NCI-H446 treated with DMSO at 0.1 percent for 48 hours (cell line): ENCODE data around the gene LAIR1.
"Not testable (repeated sequence)": the region's sequence is repeated elsewhere in the genome, so short reads cannot be mapped to it uniquely, and the experiment has no call there.

ENCODE experiments used
- DNase-seq: peaks from one replicate; lab custom pipeline; 2025; lab: John Stamatoyannopoulos, UW

The LAIR1 gene

GRCh38 chr19:54376610-54377285 is 12.0 kb upstream of the LAIR1 start:
- no peak for DNase-seq

- not testable (repeated sequence) for DNase-seq
Observed at GRCh38 chr19:54375181-54375938, 10.6 kb upstream of the LAIR1 start.

DNA sequence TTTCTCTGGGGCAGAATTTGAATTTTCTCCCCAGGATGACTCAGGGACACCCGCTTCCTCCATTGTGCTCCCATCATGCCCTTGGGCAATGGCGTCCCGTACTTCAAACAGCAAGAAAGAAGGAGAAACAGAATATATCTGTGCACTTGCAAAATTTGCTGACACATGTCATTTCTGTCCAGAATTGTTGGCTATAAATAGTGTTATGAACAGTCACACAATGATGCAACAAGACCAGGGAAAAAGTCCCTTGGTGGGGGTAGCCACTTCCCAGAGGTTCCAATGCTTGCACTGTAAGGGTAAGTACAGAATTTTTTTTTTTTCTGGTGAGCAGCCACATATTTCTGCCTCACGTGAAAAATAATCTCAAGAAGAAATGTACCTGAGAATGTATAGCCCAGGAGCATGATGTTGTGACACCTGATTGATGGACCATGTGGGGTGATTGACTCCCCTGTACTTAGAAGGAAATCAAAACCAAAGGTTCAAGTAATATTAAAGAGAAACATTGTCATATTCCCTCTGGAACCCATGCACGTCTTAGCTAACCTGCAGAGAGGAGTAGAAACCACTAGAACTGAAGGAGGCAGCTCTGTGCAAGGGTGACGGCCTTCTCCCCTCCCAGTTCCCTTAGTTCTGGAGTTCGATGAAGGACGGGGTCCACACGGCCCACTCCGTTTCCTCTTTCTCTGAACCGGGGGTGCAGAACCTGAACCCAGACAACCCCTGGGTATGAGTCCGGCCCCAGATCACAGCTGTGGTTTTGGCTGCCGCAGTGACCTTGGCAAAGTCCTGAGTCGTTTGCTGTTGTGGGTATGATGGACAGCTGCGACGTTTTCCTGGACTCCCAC is 9.3 kb upstream of the LAIR1 start:
- no peak for DNase-seq

DNA sequence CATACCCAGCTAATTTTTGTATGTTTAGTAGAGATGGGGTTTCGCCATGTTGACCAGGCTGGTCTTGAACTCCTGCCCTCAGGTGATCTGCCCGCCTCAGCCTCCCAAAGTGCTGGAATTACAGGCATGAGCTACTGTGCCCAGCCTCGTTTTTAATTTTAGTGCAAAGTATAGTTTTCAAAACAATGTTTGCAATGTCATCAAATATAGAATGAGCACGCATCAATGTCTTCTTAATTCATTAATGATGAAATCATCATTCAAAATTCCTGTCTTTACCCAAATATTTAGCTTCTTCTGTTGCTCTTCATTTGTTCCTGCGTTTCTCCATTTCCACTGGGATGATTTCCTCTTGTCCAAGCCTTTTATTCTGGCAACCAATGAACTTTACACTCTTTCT is 6.7 kb upstream of the LAIR1 start:
- DNase-seq = not testable (repeated sequence)

GRCh38 chr19:54370434-54370796 is 5.7 kb upstream of the LAIR1 start:
- not testable (repeated sequence) for DNase-seq

- not testable (repeated sequence) for DNase-seq
Observed at GRCh38 chr19:54369688-54370433, 5.1 kb upstream of the LAIR1 start.

DNA sequence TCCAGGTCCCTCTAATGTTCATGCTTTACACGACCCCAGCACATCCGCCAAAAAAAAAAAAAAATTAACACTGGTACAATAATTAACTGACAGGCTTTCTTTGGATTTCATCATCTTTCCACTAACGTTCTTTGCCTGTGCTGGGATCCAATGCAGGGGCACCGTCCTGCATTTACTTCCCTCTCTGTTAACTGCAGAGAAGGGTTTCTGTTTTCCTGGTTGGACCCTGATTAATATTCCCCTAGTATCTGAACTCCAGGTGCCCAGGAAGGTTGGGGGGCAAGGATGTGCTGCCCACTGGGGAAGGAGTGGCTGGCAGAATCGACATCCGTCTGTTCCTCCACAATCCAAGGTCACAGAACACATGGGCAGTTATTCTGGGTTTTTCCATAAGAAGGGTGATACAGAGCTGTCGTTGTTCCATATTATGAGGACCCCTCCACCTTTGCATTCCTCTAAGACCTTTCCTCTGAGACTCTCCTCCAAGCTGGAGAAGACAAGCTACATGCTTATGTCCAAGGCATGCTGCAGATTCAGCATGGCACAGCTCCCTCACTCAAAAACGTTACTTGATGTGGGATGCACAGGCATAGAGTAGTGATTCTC is 4.5 kb upstream of the LAIR1 start:
- no peak for DNase-seq

DNA sequence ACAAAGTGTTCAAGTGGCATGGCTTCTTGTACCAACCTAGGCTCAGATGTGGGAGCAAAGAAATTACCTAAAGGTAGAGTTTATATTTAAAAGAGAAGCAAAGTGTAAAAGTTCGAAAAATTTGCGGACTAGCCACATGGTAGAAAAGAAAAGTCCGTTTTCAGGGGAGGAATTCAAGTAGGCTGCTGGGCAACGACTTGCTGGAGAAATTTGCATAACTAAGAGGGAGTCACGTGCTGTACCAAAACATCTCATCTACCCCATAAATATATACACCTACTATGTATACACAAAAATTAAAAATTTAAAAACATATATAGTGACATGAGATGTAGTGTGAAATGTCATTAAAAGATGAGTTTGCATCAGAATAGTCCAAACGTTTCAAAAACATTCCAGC is 2.1 kb upstream of the LAIR1 start:
- DNase-seq = no peak

- DNase-seq = not testable (repeated sequence)
Observed at GRCh38 chr19:54365798-54366197, 1.1 kb upstream of the LAIR1 start.

DNA sequence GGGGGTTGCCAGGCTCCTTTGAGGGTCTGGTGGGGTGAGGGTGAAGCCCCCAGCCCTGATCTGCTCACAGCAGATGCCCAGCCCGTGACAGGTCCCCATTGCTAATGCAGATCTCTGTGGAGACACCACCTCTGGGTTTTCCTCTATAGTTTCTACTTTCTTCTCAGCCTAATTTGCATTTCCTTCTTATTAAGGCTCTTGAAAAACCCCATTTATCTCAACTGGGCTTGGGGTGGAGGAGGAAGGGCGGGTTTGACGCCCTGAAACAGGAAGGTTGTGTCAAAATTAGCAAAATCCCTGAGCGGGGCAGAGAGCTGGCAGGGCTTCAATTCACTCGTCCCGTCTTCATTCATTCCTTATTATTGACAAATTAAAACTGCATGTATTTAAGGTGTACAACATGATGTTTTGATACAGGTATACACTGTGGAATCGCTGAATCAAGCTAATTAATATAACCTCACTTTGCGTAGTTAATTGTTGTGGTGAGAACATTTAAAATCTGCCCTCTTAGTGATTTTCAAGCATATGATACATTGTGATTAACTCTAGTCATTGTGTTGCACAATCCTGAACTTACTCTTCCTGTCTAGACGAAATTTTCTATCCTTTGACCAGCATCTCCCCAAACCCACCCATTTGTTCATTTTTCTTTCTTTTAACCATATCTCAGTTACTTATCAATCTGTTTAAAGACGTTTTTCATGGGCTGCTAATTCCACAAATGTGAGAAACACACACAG is 2.9 kb downstream of the LAIR1 start:
- DNase-seq = not testable (repeated sequence)

- DNase-seq = not testable (repeated sequence)
Observed at GRCh38 chr19:54359149-54359820, 5.4 kb downstream of the LAIR1 start.

GRCh38 chr19:54357381-54357780 is 7.3 kb downstream of the LAIR1 start:
- no peak for DNase-seq

DNA sequence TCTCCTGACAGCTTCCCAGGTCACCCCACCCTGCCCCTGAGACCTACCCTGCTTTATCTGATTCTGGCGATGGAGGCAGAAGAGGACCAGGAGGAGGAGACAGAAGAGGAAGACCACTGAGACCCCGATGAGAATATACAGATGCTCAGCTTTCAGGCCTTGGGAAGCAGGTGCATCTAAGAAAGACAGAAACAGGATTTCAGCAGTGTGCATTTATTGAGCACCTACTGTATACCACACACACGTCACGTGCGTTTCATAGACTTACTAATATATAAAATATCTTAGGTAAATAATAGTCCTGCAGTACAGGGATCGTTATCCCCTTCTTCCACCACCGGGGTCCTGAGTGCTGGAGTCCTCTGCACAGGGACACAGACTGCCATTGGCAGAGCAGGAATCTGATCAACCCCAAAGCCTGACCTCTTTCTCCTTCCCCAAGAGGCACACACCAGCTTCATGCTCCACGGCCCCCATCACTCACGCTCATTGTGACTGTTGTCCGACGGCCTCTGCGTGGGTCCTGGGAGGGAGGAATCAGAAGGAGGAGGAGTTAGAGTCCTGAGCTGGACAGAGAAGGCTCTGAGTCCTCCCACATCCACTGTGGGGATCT is 8.2 kb downstream of the LAIR1 start:
- DNase-seq = no peak

- no peak for DNase-seq
Observed at GRCh38 chr19:54355675-54356074, 9.1 kb downstream of the LAIR1 start.

GRCh38 chr19:54354761-54355160 is 10.0 kb downstream of the LAIR1 start:
- DNase-seq = no peak

DNA sequence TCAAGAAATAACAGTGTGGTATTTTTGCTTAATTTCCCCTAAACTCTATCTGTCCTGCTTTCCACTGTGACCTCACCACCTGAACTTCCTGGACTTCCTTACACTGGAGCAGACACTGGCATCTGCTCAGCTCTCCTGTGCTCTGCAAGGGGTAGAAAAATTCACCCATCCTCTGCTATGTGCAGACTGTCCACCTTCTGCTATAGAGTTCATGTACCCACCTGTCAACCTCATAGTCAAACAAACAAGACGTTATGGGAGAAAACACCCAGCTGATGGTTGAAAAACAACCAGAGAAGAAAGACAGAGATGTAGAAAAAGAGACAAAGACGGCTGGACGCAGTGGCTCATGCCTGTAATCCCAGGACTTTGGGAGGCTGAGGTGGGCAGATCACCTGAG is 12.2 kb downstream of the LAIR1 start:
- no peak for DNase-seq

DNA sequence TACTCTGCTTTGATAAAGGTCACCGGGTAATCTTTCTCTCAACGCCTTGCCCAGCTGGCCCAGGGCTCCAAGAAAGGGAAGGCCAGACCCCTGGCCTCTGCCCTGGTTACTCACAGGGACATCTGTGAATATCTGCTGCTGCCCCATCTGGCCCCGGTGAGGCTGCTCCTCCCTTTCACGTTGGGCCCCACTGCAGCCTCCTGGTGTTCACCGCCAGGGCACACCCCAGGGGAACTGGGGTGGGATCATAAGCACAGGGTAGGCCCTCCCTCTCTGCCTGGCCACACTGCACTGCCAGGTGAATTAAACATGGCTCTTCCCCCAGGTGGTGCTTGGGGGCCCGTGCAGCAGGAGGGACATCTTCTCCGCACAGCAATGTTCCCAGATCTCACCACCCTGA is 12.7 kb downstream of the LAIR1 start:
- DNase-seq = no peak

DNA sequence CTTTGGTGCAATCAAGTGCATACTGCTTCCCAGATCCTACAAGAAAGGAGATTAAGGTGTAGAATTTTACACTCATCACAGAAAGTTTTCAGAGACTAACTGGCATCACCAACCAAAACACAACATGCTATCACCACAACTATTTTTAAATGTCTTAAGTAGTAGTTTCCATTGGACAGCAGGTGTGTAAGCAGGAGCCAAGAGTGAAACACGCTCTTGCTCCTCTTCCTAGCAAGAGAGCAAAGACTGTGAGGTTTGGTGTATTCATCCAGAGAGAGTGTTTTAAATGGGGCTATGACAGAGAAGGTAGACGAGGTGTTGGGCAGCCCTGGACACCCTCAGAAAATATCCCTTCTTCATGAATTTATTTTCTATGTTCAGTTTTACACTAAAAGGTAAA is 13.3 kb downstream of the LAIR1 start:
- DNase-seq = no peak

DNA sequence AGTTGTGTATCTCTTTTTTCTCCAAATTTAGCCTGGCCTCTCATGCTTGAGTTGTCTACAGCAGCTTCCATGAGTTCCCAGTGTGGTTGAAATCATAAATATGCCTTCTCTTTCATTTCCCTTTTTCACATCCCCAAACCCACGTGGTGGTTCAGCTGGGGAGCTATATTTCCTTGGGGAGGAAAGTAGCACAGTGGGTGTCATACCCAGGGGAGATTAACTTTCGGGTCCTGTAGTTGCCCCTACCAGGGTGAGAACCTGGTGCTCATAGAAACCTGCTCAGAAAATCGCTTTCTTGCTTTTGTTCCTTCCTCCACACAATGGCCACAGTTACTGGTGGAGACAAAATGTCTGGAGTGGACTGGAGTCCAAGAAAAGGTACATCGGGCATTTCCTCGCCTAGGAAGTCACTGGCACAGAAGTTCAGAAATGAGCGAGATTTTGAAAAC is 18.8 kb downstream of the LAIR1 start:
- DNase-seq = no peak

- DNase-seq = no peak
Observed at GRCh38 chr19:54343868-54344267, 20.9 kb downstream of the LAIR1 start.
